GM19043 (cell line): ENCODE measurements around the gene NEB.
"Not testable (repeated sequence)": the region's sequence is repeated elsewhere in the genome, so short reads cannot be mapped to it uniquely, and the experiment has no call there.

Experiments used
- ATAC-seq: cut with Tn5 transposase; IDR thresholded peaks from one replicate; pipeline ENCODE4 v1.9.1; 2021; ENCODE audit warnings: low read depth; ENCODE audit not compliant: unreplicated experiment

The NEB gene

DNA sequence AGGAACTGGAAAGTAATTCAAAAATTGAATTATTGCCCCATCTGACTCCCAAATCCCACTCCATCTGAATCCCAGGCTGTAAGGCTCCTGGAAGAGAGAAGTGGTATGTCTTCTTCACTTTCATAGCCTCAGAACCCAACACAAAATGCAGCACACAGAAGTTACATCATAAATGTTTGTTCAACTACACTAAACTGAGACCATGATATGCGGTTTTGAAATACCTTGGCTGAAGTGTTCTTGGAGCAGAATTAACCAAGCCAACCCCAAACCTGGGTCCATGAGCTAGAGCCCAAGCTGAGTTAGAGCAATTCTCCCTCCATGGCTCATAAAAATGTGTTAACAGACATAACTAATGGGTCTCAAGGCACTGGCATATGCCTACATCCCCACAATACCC, 23.3 kb downstream of the NEB start:
- ATAC-seq = no peak

GRCh38 chr2:151708788-151709187, 25.5 kb downstream of the NEB start:
- no peak for ATAC-seq

DNA sequence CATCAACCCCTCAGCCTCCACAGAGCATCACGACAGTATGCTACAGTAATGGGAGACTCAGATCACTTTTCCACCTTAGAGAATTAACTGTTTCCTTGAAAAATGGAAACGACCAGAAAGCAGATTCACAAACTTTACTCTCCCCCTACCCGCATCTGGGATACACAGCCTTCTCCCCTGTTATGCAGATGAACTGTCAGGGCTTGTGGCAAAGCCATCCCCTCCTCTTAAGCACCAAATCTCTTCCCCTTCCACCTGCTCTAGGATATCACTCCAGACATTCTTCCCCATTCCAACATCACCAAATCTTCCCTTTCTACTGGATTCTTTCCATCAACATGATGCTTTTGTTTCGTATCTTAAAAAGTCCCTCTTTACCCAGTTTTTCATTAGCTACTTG, 26.4 kb downstream of the NEB start:
- ATAC-seq = no peak

DNA sequence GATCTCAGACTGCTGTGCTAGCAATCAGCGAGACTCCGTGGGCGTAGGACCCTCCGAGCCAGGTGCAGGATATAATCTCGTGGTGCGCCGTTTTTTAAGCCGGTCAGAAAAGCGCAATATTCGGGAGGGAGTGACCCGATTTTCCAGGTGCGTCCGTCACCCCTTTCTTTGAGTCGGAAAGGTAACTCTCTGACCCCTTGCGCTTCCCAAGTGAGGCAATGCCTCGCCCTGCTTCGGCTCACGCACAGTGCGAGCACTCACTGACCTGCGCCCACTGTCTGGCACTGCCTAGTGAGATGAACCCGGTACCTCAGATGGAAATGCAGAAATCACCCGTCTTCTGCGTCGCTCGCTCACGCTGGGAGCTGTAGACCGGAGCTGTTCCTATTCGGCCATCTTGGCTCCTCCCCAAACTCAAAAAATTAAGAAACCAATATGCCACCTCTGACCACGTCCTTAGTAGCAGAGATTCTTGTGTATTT, 29.8 kb downstream of the NEB start:
- ATAC-seq = not testable (repeated sequence)

DNA sequence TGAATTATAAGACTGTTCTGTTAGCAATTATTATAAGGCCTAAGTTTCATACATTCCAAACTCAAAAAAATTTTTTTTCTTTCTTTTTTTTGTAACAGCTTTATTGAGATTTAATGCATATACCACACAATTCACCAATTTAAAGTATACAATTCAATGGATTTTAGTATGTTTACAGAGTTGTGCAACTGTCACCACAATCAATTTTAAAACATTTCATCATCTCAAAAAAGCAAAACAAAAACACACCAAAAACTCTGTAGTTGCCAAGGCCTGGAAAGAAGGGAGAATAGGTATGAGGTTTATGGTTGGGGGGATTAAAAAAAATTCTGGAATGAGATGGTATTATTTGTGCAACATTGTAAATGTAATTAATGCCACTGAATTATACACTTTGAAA, 36.1 kb downstream of the NEB start:
- not testable (repeated sequence) for ATAC-seq

GRCh38 chr2:151695778-151696177, 38.5 kb downstream of the NEB start:
- ATAC-seq = no peak

GRCh38 chr2:151691631-151692030, 42.6 kb downstream of the NEB start:
- no peak for ATAC-seq

GRCh38 chr2:151688719-151689118, 45.6 kb downstream of the NEB start:
- no peak for ATAC-seq

- ATAC-seq = no peak
Observed at GRCh38 chr2:151682459-151683003, 51.7 kb downstream of the NEB start.

DNA sequence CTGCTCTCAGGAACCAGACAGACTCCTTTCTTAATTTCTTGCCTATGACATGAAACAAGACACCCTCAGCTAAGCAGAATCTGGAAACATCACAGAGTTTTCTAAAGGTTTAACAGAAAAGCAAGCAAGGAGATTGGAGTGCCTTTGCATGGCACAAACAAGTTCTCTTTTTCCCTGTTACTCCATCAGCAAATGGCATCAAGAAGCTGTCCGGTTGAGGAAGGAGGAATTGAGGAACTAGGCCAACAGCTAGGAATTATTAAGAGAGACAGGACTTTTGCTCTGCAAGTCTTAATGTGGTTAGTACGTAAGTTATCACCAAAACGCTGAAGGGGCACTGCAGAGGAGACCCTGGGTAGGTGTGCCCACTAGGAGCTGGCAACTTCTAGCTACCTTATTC, 53.2 kb downstream of the NEB start:
- ATAC-seq = no peak

DNA sequence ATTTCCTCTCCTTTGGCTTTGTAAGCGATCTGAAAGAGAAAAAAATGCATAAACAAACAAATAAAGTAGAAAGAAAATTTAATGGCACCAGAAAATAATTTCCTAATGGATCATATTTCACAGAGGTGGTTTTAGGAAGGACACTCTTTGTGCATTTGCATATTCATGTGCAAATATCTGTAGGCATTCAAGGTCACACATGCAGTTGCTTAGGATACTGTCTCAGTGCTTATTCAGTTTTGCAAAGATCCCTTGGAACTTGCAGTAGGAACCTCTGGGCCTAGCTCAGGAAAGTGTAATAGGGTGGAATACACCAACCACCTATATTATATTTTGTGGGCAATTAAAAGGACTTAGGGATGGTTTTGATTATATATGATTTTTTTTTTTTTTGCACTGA, 54.3 kb downstream of the NEB start:
- no peak for ATAC-seq

- no peak for ATAC-seq
Observed at GRCh38 chr2:151678849-151679248, 55.4 kb downstream of the NEB start.

- no peak for ATAC-seq
Observed at GRCh38 chr2:151673016-151673415, 61.3 kb downstream of the NEB start.

DNA sequence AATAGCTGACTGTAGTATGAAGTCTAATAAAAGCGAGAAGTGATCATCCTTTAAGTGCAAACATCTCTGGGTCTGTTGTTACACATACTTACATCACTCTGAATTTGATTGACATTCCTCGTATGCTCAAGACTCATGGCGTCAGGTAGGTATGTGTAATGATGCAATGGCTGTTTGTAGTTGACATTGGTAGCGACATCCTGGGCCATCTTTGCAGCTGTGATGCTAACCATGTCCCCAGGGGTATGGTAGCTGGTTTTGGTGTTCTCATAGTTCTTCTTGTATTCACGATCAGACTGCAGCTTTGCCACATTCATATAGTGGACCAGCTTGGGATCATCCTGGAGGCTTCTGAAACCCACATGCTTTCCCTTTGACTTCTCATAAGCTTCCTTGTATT, 62.0 kb downstream of the NEB start:
- ATAC-seq = no peak

- ATAC-seq = no peak
Observed at GRCh38 chr2:151670846-151671597, 63.3 kb downstream of the NEB start.

DNA sequence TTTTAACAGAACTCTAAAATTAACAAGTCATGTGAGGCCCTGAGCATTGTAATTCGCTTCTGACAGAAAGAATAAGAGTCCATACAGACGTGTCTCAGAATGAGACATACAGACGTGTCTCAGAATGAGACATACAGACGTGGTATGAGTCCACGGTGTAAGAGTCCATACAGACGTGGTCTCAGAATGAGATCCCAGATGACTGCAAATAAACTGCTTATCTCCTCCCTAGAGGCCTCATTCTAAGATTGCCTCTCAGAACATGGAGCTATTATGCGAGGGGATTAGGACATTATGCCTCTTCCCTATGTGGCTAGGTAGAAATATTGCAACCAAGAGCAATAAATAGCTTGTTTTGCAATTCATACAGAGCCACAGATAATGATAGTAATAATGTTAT, 63.9 kb downstream of the NEB start:
- ATAC-seq = no peak

DNA sequence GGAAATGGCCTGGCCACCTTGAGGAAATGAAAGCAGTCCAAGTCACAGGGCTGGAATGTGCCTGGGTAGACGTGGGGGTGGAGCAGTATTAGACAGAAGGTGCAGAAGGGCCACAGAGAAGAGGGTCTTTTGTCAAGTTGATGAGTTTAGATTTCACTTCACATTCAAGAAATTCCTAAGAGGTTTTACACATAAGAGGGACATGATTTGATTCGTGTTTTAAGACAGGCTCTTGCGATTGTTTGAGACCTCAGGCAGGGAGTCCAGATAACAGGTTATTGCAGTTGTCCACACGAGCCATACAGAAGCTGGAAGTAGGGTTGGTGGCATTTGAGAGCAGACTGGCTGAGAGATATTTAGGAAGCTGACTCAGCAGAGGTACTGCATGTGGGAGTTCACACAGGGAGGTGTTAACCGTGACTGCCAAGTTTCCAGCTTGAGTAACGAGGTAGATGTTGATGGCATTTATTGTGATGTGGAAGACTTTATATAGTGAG, 64.6 kb downstream of the NEB start:
- no peak for ATAC-seq

DNA sequence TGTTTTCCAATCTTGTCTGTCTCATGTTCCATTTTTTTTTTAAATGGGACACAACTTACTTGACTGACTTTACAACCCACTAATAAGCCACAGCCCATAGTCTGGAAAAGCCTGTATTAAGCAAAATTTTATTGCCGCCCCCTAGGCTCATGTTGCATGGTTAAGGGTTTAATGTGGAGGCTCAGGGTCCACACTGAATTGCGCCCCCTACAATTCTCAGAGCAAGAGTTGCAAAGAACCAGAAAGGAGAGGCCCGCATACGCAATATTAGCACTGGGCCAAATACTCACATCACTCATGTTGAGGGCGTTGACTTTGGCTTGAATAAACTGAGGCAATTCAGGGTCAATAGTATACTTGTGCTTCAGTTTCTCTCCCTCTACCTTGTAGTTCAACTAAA, 65.5 kb downstream of the NEB start:
- ATAC-seq = no peak

- no peak for ATAC-seq
Observed at GRCh38 chr2:151665959-151666358, 68.3 kb downstream of the NEB start.

DNA sequence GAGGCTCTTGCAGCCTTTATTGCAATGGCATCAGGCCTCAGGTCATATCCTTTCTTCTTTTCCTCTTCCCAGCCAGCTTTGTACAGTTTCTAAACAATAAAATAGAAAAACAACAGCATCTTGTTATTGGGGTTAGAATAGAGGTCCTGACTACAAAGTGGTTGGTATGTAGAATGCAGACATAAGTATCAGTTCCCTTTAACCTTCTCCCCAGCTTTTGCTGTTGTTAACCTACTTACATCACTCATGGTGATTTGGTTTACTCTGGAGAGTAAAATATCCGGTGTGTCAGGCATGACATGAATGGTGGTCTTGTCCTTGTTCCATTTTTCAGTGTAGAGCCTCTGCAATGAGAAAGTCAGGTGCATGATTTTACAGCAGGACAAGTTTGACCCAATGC, 69.8 kb downstream of the NEB start:
- no peak for ATAC-seq

DNA sequence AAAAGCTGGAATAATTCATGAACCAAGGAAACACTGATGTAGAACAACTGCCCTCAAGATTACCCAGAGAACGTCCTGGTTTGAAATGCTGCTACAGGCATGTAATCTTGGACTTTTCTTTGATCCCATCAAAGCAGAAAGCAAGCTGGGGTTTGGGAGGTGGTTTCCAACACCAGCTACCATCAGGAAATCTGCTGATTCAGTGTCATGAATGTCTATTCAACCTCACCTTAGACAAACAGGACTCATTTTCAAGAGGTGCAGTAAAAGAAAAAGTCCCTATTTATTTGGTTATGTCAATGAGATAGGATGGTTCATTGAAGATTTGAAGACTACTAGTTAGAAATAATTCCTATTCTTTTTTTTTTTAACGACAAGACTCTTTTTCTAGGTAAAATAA, 72.7 kb downstream of the NEB start:
- ATAC-seq = no peak

- ATAC-seq = no peak
Observed at GRCh38 chr2:151658081-151658480, 76.2 kb downstream of the NEB start.
